ENCODE data around the gene AFAP1L2. TPM values are rescaled to one million over a fixed set of nuclear protein-coding genes. Genes with fewer than 3 reads are reported as not detected.
A peak's percentile ranks its signal among the peaks of the same experiment; 100 is the strongest.

AFAP1L2 gene
- total RNA-seq, 2 donors from 2014 or later, result 1.3 to 8.8 TPM

DNA sequence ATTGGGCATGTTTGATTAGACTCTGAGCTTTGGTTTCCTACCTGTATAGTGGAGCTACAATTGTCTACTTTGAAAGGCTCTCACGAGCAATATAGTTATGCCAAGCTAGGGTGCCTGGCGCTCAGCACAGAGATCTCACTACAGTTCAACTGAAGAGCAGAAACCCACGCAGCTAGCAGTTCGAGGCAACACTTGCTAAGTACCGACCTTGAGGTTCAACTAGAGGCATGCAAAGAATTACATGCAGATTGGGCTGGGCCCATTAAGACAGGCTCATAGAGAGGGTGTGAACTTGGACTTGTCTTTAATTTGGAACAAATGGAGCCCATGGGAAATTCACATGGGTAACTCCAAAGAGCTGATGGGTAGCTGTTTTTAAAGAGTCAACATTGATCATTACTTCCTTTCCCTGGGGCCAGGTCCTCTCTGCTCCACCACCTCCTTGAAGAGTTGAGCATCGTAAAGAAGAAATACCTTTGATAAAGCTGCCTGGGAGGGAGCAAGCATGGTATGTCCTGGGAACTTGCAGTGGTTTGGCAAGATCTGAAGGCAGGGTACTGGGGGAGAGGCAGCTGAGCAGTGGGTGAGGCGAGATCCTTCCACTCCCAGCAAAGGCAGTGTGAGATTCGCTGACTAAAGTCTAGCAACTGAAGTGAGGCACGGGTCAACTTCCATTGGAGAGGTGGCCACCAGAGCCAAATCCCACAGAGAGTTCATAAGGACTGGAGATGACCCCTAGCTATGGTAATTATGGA lies 25.5 kb upstream of the AFAP1L2 start:
- H3K9me3 Mint-ChIP-seq, result no peaks in the 10 kb centered on the region
- no peak overlapping the region for H3K27ac Mint-ChIP-seq
- ATAC-seq, result no peak
- DNase-seq (ENCODE audit: low spot score), result no peak
- H3K27me3 Mint-ChIP-seq, result no peaks in the 10 kb centered on the region
- H3K4me1 Mint-ChIP-seq (ENCODE audit: low read depth in 2 of 2), result no peaks in the 10 kb centered on the region
- no peaks in the 10 kb centered on the region for H3K36me3 Mint-ChIP-seq
- no peak overlapping the region for H3K4me3 Mint-ChIP-seq

DNA sequence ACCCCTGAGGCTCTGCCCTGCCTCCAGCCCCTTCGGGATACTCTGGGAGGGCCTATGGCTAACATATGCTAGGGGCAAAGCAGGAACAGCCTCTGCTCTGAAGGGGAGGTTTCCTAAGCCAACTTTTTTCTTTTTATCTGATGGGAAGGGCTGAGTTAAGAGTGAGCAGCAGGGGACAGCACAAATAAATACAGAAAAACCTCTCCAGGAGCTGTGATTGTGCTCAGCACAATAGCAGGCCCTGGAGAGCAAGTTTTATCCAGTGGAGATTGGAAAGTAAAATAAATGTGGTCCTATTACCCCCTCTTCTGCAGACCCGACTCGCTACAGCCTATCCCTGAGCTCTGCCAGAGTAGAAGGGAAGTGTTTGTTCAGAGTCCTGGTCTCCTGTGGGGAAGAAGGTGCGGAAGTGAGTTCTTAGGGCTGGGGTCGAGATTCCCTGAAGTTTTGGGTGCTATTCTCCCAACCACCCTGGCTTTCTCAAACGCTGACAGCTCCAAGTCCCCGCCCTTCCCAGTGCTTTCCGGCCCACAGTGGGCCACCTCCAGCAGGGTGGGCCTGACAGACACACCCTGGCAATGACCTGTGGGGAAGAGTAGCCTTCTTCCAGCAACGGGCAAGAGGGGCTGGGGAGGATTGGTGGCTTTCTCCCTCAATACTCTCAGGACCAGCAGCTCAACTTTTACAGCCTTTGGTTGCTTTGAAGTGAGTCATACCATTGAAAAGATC lies 23.0 kb upstream of the AFAP1L2 start:
- Mint-ChIP-seq H3K36me3 (no peaks in the 10 kb centered on the region), H3K4me3 (no peak overlapping the region), H3K9me3 (no peaks in the 10 kb centered on the region), H3K27ac (no peak overlapping the region), H3K27me3 (no peaks in the 10 kb centered on the region), H3K4me1 (ENCODE audit: low read depth in 2 of 2) (no peaks in the 10 kb centered on the region)
- ATAC-seq, result no peak
- no peak for DNase-seq (ENCODE audit: low spot score)

DNA sequence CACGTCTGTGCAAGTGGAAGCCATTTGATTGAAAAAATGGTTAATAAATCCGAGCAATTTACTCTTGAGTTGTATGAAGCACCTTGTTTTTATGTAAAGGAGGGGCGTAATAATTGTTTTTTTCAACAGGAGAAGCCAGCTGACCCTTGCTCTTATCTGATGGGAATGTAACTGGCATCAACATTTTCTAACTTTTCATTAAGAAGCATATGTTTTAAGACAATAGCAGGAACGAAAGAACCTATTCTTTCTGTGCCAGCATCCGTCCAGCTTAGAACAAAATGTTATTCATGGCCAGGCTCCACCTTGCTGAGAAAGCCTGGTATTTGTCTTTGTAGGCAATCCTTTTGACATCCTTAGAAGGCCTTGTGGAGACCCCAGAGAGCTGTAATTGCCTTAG lies 22.2 kb upstream of the AFAP1L2 start:
- H3K4me1 Mint-ChIP-seq (ENCODE audit: low read depth in 2 of 2), result peaks cover 0 to 2% of the 10 kb centered on the region in 2 donors
- peaks cover 0 to 1% of the 10 kb centered on the region in 2 donors for H3K27me3 Mint-ChIP-seq
- no peak overlapping the region for H3K4me3 Mint-ChIP-seq
- H3K9me3 Mint-ChIP-seq, result no peaks in the 10 kb centered on the region
- no peaks in the 10 kb centered on the region for H3K36me3 Mint-ChIP-seq
- ATAC-seq (no peak), DNase-seq (ENCODE audit: low spot score) (no peak)
- no peak overlapping the region for H3K27ac Mint-ChIP-seq

DNA sequence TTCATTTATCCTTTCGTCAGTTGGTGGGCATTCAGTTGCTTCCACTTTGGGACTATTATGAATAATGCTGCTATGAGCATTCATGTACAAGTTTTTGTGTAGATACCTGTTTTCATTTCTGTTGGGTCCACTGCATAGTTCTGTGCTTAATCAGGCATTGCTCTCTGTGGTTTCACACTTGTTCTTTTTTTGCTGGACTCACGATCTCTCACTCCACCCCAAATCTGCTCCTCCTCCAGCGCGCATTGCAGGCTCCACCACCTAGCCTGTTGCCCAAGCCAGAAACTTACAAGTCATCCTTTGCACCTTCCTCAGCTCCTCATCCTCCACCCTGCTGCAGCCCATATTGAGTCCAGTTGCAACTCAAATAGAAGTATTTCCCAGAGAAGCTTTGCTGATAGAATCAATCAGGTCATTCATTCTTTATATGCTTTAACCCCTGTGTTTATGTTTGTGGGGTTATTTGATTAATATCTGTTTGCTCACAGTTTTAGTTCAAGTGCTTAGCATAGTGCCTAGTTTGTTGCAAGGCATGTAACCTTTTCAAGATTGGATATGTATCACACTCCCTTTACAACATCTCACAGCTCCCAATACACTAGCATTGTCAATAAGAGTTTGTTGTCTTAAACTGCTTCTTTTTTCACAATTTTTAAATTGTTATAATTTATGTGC lies 16.6 kb upstream of the AFAP1L2 start:
- DNase-seq (ENCODE audit: low spot score) (no peak), ATAC-seq (peak; percentile 46 to 63)
- no peak overlapping the region for H3K27ac Mint-ChIP-seq
- H3K4me3 Mint-ChIP-seq, result no peak overlapping the region
- H3K9me3 Mint-ChIP-seq, result no peaks in the 10 kb centered on the region
- H3K36me3 Mint-ChIP-seq, result no peaks in the 10 kb centered on the region
- peaks cover 10 to 27% of the 10 kb centered on the region in 2 donors for H3K27me3 Mint-ChIP-seq
- H3K4me1 Mint-ChIP-seq (ENCODE audit: low read depth in 2 of 2), result peaks cover 20 to 26% of the 10 kb centered on the region in 2 donors

DNA sequence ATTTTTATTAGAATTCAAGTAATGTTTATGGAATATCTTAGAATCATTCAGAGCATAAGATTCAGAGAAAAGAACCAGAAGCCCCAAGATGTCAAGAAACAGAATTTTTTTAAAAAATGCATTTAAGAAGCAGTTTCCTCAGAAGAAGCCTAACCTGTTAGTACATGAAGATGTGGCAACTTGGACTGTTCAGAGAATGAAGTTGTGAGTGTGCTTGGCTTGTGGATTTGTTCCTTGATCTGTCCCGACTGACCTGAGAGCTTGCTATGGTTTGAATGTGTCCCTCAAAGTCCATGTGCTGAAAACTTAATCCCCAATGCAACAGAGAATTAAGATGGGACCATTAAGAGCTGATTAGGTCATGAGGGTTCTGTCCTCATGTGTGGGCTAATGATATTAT lies 13.8 kb upstream of the AFAP1L2 start:
- DNase-seq (ENCODE audit: low spot score) (no peak), ATAC-seq (no peak)
- Mint-ChIP-seq H3K36me3 (no peaks in the 10 kb centered on the region), H3K4me3 (no peak overlapping the region), H3K27me3 (peaks cover 14 to 36% of the 10 kb centered on the region in 2 donors), H3K9me3 (no peaks in the 10 kb centered on the region), H3K27ac (no peak overlapping the region), H3K4me1 (ENCODE audit: low read depth in 2 of 2) (peaks cover 20 to 26% of the 10 kb centered on the region in 2 donors)

DNA sequence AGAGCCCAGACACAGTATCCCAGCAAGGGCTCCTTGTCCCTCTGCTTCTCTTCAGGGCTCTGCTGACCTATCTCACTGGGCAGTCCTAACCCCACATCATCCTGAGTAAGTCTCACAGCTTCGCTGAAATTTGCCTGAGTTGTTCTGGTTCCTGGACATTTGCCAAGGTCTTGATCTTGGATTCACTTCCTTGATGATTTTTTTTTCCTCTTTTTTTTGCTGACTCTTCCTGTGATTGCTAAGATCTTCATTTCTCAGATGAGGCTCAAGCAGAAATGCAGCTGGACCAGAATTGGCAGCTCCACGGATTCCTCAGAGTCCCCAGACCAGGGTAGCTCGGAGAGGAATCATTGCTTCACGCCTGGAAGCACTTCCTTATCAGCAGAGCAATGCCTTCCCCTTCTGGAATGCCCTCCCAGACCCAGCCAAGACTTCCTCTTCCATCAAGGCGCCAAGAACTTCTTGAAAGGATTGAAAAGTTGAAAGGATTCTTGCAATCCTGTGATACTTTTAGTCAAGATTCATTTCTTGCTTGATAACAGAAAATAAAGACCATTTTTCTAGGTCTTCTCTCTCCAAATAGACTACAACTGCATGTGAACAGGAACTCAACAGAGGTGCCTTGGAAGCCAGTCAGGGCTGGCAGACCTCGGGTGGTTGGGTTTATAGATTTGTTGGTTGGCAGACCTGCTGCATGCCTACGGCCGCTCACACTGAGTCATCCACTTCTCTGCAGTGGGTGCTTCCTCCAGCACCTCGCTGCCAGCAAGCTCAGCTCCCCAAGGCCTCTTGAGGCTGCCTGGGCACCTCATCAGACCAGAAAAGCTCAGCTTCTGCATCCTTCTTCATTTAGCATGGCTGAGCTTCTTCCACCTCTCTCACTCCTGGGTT lies 8.8 kb upstream of the AFAP1L2 start:
- peak in 1 of 2 donors; percentile 28 for ATAC-seq
- no peak for DNase-seq (ENCODE audit: low spot score)
- H3K4me3 Mint-ChIP-seq, result no peak overlapping the region
- peaks cover 0 to under 1% of the 10 kb centered on the region in 2 donors for H3K4me1 Mint-ChIP-seq (ENCODE audit: low read depth in 2 of 2)
- H3K27me3 Mint-ChIP-seq, result peaks cover 18 to 44% of the 10 kb centered on the region in 2 donors
- no peaks in the 10 kb centered on the region for H3K9me3 Mint-ChIP-seq
- no peaks in the 10 kb centered on the region for H3K36me3 Mint-ChIP-seq
- no peak overlapping the region for H3K27ac Mint-ChIP-seq

DNA sequence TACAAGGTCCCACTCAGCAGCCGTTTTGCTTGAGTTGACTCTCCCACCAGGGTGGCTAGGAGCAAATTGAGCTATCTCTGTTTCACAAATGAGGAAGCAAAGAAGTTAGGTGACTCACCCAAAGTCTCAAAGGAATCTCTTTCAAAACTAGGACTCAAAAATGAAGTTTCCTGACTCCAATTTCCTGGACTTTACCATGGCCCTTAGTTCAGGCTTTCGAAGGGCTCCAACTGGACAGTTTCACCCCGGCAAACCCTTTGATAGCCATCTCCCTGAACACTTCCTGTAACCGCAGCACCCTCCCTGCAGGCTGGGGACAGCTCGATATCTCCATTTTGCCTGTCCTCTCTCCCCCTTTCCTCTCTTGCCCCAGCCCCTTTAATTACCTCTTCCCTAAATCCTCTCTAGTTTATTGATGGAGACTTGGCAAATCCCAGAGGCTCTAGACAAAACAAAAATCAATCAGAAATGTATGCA lies 4.7 kb upstream of the AFAP1L2 start:
- no peak overlapping the region for H3K4me3 Mint-ChIP-seq
- peaks cover 0 to 2% of the 10 kb centered on the region in 2 donors for H3K4me1 Mint-ChIP-seq (ENCODE audit: low read depth in 2 of 2)
- DNase-seq (ENCODE audit: low spot score) (no peak), ATAC-seq (no peak)
- H3K36me3 Mint-ChIP-seq, result no peaks in the 10 kb centered on the region
- no peak overlapping the region for H3K27ac Mint-ChIP-seq
- peaks cover 30 to 41% of the 10 kb centered on the region in 2 donors for H3K27me3 Mint-ChIP-seq
- no peaks in the 10 kb centered on the region for H3K9me3 Mint-ChIP-seq

DNA sequence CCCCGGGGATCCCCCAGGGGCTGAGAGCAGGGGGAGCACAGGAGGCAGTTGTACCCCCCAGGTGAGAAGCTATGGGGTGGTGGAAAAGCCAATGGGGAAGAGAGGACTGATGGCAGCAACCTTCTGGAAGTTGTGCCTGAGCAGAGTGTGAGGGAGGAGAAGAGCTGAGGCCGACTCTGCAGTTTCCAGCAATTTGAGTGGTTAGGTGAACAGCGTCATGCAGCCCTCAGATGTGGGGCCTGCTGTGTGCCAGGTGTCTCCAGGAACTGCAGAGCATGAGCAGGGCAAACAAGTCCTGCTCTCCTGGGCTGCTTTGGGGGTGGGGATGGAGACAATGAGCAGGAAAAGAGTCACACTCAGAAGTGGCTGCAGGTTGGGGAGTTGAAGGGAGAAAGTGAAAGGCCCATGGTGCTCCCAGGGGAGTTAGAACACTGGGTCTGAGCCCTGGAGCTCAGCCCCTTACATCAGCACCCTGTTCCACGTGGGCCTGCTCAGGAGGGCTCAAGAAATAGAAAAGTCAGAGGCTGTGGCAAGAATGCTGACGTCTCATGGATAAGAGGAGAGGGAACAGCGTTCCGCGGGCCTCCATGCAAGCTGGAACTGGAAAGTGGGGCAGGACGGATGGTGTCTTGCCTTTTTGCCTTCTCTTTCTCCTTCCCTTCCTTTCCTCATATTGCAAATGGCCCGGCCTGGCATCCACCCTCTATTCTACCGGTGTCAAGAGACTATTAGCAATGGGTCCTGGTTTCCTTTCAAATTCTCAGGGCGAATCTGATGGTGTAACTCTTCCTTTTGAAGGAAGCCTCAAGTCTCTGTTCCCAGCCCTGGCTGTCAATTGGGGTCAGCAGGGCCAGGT lies 4.0 kb upstream of the AFAP1L2 start:
- Mint-ChIP-seq H3K4me3 (no peak overlapping the region), H3K36me3 (no peaks in the 10 kb centered on the region), H3K27ac (no peak overlapping the region), H3K4me1 (ENCODE audit: low read depth in 2 of 2) (peaks cover 0 to 3% of the 10 kb centered on the region in 2 donors), H3K9me3 (no peaks in the 10 kb centered on the region), H3K27me3 (peaks cover 31 to 39% of the 10 kb centered on the region in 2 donors)
- no peak for ATAC-seq
- no peak for DNase-seq (ENCODE audit: low spot score)

DNA sequence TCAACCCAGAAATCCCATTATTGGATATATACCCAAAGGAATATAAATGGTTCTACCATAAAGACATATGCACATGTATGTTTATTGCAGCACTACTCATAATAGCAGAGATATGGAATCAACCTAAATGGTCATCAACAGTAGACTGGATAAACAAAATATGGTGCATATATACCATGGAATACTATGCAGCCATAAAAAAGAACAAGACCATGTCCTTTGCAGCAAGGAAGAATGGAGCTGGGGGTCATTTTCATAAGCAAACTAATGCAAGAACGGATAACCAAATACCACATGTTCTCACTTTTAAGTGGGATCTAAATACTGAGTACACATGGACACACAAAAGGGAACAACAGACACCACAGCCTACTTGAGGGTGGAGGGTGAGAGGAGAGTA lies 2.2 kb upstream of the AFAP1L2 start:
- no peak overlapping the region for H3K4me3 Mint-ChIP-seq
- H3K27ac Mint-ChIP-seq, result no peak overlapping the region
- peaks cover 38 to 42% of the 10 kb centered on the region in 2 donors for H3K27me3 Mint-ChIP-seq
- no peaks in the 10 kb centered on the region for H3K36me3 Mint-ChIP-seq
- no peaks in the 10 kb centered on the region for H3K9me3 Mint-ChIP-seq
- DNase-seq (ENCODE audit: low spot score) (no peak), ATAC-seq (no peak)
- H3K4me1 Mint-ChIP-seq (ENCODE audit: low read depth in 2 of 2), result peaks cover 7 to 9% of the 10 kb centered on the region in 2 donors

DNA sequence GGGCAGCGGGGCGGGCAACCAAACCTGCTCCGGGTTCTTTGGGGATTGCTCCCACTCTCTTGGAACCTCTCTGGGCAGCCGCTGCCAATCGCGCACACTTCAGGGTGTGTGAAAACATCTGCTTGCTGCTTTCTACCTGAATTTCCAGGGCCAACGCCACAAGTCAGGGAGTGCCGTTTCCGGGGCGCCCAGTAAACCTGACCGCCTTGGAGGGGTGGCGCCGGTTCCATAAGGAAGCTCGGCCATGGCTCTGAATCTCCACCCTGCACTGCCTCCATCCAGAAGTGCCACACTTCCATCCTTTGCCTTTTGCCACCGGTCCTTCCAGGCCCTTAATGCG lies 679 bp upstream of the AFAP1L2 start:
- Mint-ChIP-seq H3K27ac (no peak overlapping the region), H3K4me1 (ENCODE audit: low read depth in 2 of 2) (peaks cover 7 to 9% of the 10 kb centered on the region in 2 donors), H3K27me3 (peaks cover 50 to 54% of the 10 kb centered on the region in 2 donors), H3K4me3 (peak overlapping the region; percentile 30), H3K9me3 (no peaks in the 10 kb centered on the region), H3K36me3 (no peaks in the 10 kb centered on the region)
- no peak for DNase-seq (ENCODE audit: low spot score)
- ATAC-seq, result peak in 1 of 2 donors; percentile 13

DNA sequence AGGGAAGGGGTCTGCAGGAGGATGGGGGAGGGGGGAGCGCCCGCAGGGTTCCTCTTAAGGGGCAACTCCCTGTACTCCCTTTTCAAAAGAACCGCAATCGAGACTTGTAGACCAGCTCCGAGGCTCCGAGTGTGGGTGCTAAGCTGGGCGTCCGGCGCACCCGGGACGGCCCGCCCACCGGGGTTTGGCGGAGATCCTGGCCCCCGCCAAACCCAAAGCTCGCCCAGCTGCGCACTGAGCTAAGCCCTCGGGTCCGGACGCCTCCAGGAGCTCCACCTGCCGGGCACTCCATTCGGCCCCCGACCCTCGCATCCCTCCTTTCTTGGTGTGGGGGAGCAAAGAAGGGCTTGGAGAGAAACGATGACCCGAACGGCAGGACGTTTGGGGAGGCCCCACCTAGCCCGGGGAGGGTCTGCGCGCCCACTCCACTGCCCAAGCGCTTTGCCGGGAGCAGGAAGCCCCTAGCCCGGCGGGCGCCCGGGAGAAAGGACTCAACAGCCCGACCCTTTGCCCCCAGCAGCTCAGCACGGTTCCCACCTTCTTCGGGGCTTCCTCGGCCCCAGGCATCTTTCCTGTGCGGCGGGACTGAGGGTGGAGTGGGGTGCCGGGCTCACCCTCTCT lies 651 bp downstream of the AFAP1L2 start:
- DNase-seq (ENCODE audit: low spot score) (no peak), ATAC-seq (peak in 1 of 2 donors; percentile 45)
- H3K27ac Mint-ChIP-seq, result no peak overlapping the region
- peak overlapping the region; percentile 54 for H3K4me3 Mint-ChIP-seq
- H3K4me1 Mint-ChIP-seq (ENCODE audit: low read depth in 2 of 2), result peaks cover 7 to 9% of the 10 kb centered on the region in 2 donors
- no peaks in the 10 kb centered on the region for H3K9me3 Mint-ChIP-seq
- no peaks in the 10 kb centered on the region for H3K36me3 Mint-ChIP-seq
- H3K27me3 Mint-ChIP-seq, result peaks cover 58% of the 10 kb centered on the region in 2 donors

DNA sequence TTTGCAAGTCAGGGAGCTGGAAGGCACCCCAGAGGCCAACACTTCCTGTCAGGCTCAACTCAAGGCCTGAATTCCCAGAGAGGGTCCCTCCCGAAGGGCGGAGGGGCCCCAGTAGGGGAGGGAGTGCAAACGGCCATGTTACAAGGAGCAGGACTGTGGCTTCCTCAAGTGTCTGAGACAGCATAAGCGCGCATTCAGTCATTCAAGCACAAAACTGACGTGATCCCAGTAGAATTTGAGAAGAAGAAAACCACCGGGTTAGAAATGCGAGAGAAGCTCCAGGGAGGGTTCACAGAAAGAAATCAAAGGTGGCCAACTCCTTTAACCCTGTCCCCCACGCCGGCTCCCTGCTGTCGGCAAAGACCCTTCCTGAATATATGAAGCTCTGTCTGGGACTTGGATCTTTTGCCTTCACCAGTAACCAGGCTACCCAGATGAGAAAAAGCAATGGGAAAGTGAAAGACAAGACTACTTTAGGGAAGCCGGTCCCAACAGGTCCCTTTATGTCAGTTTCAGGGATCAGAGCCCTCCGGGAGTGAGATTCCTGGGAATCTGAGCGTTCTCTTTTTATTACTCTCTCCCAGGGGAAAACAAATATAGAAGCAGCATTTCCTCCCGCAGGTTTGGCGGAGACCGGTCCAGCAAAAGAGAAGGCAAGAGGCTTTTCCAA lies 1.3 kb downstream of the AFAP1L2 start:
- Mint-ChIP-seq H3K4me3 (peak overlapping the region; percentile 54), H3K27me3 (peaks cover 58 to 64% of the 10 kb centered on the region in 2 donors), H3K4me1 (ENCODE audit: low read depth in 2 of 2) (peaks cover 7 to 9% of the 10 kb centered on the region in 2 donors), H3K27ac (no peak overlapping the region), H3K36me3 (no peaks in the 10 kb centered on the region), H3K9me3 (no peaks in the 10 kb centered on the region)
- ATAC-seq, result no peak
- no peak for DNase-seq (ENCODE audit: low spot score)
